Testis (tissue), 2 donors: ENCODE data around the gene TDRD9.

Source experiments
- POLR2A ChIP-seq: fragments of 450-650 bp; IDR thresholded peaks from one replicate; pipeline ENCODE4 v1.6.1; 2017; ENCODE audit warnings: antibody characterized with exemption, mild to moderate bottlenecking, moderate library complexity
- TF ChIP-seq, protein P1 (sequence below), 3 experiments: fragments of 450-650 bp in 2 of 3; fragments of 200-600 bp in 1 of 3; sonication (generic) in 1 of 3; IDR thresholded peaks; one replicate each; pipeline ENCODE4 v1.5.1; 2016 to 2019; ENCODE audit warnings: antibody characterized with exemption in 3 of 3, mild to moderate bottlenecking in 2 of 3, moderate library complexity in 1 of 3

DNA sequence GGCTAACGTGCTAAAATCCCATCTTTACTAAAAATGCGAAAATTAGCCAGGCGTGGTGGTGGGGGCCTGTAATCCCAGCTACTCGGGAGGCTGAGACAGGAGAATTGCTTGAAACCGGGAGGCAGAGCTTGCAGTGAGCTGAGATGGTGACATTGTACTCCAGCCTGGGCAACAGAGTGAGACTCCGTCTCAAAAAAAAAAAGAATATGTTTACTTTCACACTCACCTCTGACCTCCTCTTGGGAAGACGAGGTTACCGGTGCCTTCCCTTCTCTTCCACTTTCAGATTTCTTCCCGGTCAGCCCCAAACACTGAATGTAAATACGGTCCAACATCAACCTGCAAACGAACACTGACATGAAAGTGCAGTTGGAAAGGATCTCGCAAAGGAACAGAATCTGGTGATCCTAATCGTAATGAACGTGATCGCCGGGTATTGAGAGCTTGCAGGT, 49.1 kb upstream of the TDRD9 start:
- TF ChIP-seq, protein P1, sequence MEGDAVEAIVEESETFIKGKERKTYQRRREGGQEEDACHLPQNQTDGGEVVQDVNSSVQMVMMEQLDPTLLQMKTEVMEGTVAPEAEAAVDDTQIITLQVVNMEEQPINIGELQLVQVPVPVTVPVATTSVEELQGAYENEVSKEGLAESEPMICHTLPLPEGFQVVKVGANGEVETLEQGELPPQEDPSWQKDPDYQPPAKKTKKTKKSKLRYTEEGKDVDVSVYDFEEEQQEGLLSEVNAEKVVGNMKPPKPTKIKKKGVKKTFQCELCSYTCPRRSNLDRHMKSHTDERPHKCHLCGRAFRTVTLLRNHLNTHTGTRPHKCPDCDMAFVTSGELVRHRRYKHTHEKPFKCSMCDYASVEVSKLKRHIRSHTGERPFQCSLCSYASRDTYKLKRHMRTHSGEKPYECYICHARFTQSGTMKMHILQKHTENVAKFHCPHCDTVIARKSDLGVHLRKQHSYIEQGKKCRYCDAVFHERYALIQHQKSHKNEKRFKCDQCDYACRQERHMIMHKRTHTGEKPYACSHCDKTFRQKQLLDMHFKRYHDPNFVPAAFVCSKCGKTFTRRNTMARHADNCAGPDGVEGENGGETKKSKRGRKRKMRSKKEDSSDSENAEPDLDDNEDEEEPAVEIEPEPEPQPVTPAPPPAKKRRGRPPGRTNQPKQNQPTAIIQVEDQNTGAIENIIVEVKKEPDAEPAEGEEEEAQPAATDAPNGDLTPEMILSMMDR (IDR thresholded peaks at IDR 0.05) = no peak
- no peak for TF ChIP-seq POLR2A
